Measurements from ENCODE around the gene CHAC2.

CHAC2 gene

DNA sequence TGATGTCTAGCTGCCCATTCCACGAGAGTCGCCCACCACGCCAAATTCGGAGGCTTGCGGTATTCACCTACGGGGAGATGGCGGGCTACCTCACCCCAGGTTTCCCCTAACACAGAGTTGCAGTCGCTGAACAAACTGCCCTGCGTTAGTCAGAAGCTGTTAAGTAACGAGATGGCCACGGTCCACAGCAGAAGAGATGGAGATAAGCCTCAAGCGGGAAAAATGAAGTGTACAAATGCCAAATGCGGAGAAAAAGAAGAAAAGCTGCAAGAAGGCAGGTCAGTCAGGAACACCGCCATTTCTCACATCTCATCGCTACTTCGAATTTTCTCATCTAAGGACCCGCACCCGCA is 18.7 kb downstream of the CHAC2 start:
- no peak for DNase-seq

GRCh38 chr2:53786705-53787613 is 19.4 kb downstream of the CHAC2 start, which contains the start of the genes ASB3 and ERLEC1:
Gene ASB3 (minus strand): TSS chr2:53786953. CDS start chr2:53765572, 21,381 bp downstream.
Gene ERLEC1 (plus strand): TSS chr2:53787044. CDS start chr2:53787211, 167 bp downstream.
- 0% methylated on average over 58 of the region's 77 CpGs for WGBS (ENCODE audit: insufficient coverage)
- H3K27ac ChIP-seq (ENCODE audit: insufficient read depth in 1 of 2, low read depth in 1 of 2, low read length in 2 of 2, poor library complexity in 1 of 2, severe bottlenecking in 2 of 2), result peak within 1 kb of the TSS; percentile 96
- POLR2A ChIA-PET, result interaction anchor here (1.1 to 2.9 kb wide), 5 partner anchors 10 to 1830 kb away, joined by 3 to 22 read pairs (median 3); partner anchors contain the start of gene CHAC2

More for the DNA sequence above, 18.7 kb downstream of the CHAC2 start:
- peaks cover 19 to 40% (median 32%) of the 10 kb centered on the region in 4 experiments for H3K4me1 ChIP-seq (ENCODE audit: control extremely low read depth in 1 of 4, control insufficient read depth in 4 of 4, insufficient read depth in 4 of 4, low read length in 3 of 4)
- H3K36me3 ChIP-seq (ENCODE audit: control insufficient read depth in 4 of 4, insufficient read depth in 4 of 4, low read length in 3 of 4), result peaks cover 3 to 14% (median 8%) of the 10 kb centered on the region in 4 experiments
- peak overlapping the region; percentile 73 to 100 (median 97) for H3K4me3 ChIP-seq (ENCODE audit: control insufficient read depth in 1 of 7, extremely low read depth in 1 of 7, insufficient read depth in 4 of 7, low read depth in 2 of 7, low read length in 6 of 7)
- ChIA-PET CTCF (interaction anchor here (1.5 to 3.6 kb wide), 2 partner anchors 9 to 19 kb away, joined by 6 to 14 read pairs; partner anchors contain the start of gene CHAC2), POLR2A (interaction anchor here (1.4 to 2.9 kb wide), 3 partner anchors 10 to 19 kb away, joined by 3 to 22 read pairs (median 14); partner anchors contain the start of gene CHAC2)
- 0% methylated on average over 6 of the region's 18 CpGs for WGBS (ENCODE audit: insufficient coverage)
- H3K27ac ChIP-seq (ENCODE audit: insufficient read depth in 1 of 2, low read depth in 1 of 2, low read length in 2 of 2, poor library complexity in 1 of 2, severe bottlenecking in 2 of 2), result peak overlapping the region; percentile 96
- H3K27me3 ChIP-seq (replicated peaks in 2 of 5; ENCODE audit: control insufficient read depth in 4 of 5, insufficient read depth in 5 of 5, low read length in 4 of 5), result no peaks in the 10 kb centered on the region
- H3K9me3 ChIP-seq (ENCODE audit: control extremely low read depth in 1 of 5, control insufficient read depth in 4 of 5, insufficient read depth in 2 of 5, low read depth in 1 of 5, low read length in 4 of 5), result no peaks in the 10 kb centered on the region

DNA sequence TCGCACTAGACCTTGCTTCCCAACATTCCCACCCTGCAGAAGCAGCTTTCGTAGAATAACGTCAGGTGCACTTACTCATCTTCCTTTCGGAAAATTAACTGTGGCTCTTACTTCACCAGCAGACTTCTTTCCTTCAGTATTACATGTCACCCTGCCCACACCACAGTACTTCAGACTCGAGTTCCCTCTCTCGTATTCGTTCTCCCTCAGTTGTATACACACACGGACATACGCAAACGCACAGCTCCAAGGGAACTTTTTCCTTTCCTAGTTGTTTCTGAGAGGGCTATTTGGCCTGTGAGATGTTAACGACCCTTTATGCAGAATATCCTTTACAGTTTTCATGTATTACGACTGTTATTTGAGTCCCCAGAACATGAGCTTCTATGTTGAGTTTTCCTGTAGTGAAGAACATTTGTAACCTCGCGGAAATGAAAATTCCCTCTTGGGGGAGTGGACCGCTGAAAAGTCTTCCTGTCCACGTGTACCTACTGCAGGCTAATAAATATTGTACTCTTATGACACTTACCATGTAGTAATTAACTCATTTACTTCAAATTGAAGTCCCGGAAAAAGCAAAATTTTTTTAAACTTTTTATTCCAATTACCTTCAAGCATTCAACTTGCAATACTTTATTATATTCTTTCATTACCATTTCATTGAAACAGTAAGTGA is 20.1 kb downstream of the CHAC2 start:
- DNase-seq, result peak in 2 of 3 donors; percentile 37 to 57
- WGBS (ENCODE audit: insufficient coverage), result 0% methylated on average over 11 of the region's 17 CpGs
- Histone ChIP-seq H3K27me3 (replicated peaks in 2 of 5; ENCODE audit: control insufficient read depth in 4 of 5, insufficient read depth in 5 of 5, low read length in 4 of 5) (no peaks in the 10 kb centered on the region), H3K9me3 (ENCODE audit: control extremely low read depth in 1 of 5, control insufficient read depth in 4 of 5, insufficient read depth in 2 of 5, low read depth in 1 of 5, low read length in 4 of 5) (no peaks in the 10 kb centered on the region), H3K36me3 (ENCODE audit: control insufficient read depth in 4 of 4, insufficient read depth in 4 of 4, low read length in 3 of 4) (peaks cover 0 to 8% (median 1%) of the 10 kb centered on the region in 4 experiments), H3K4me1 (ENCODE audit: control extremely low read depth in 1 of 4, control insufficient read depth in 4 of 4, insufficient read depth in 4 of 4, low read length in 3 of 4) (peaks cover 19 to 40% (median 31%) of the 10 kb centered on the region in 4 experiments), H3K4me3 (ENCODE audit: control insufficient read depth in 1 of 7, extremely low read depth in 1 of 7, insufficient read depth in 4 of 7, low read depth in 2 of 7, low read length in 6 of 7) (peak overlapping the region; percentile 73 to 100 (median 97)), H3K27ac (ENCODE audit: insufficient read depth in 1 of 2, low read depth in 1 of 2, low read length in 2 of 2, poor library complexity in 1 of 2, severe bottlenecking in 2 of 2) (peak overlapping the region; percentile 96)
- CTCF ChIA-PET, result interaction anchor here (1.1 to 3.6 kb wide), 3 partner anchors 11 to 20 kb away, joined by 3 to 14 read pairs (median 4); partner anchors contain the start of gene CHAC2
- POLR2A ChIA-PET, result interaction anchor here (0.6 to 2.9 kb wide), 5 partner anchors 9 to 1829 kb away, joined by 3 to 22 read pairs (median 5); partner anchors contain the start of gene CHAC2

More at GRCh38 chr2:53786705-53787613, 19.4 kb downstream of the CHAC2 start, which contains the start of the genes ASB3 and ERLEC1:
- peaks cover 1 to 11% (median 4%) of the 10 kb centered on the region in 4 experiments for H3K36me3 ChIP-seq (ENCODE audit: control insufficient read depth in 4 of 4, insufficient read depth in 4 of 4, low read length in 3 of 4)
- H3K9me3 ChIP-seq (ENCODE audit: control extremely low read depth in 1 of 5, control insufficient read depth in 4 of 5, insufficient read depth in 2 of 5, low read depth in 1 of 5, low read length in 4 of 5), result no peaks in the 10 kb centered on the region
- H3K4me1 ChIP-seq (ENCODE audit: control extremely low read depth in 1 of 4, control insufficient read depth in 4 of 4, insufficient read depth in 4 of 4, low read length in 3 of 4), result peaks cover 19 to 40% (median 32%) of the 10 kb centered on the region in 4 experiments
- peak; percentile 93 to 98 (median 96) for DNase-seq
- CTCF ChIA-PET, result interaction anchor here (1.1 to 3.6 kb wide), 4 partner anchors 10 to 19 kb away, joined by 3 to 14 read pairs (median 5); partner anchors contain the start of gene CHAC2
- no peaks in the 10 kb centered on the region for H3K27me3 ChIP-seq (replicated peaks in 2 of 5; ENCODE audit: control insufficient read depth in 4 of 5, insufficient read depth in 5 of 5, low read length in 4 of 5)
- peak within 1 kb of the TSS; percentile 73 to 100 (median 97) for H3K4me3 ChIP-seq (ENCODE audit: control insufficient read depth in 1 of 7, extremely low read depth in 1 of 7, insufficient read depth in 4 of 7, low read depth in 2 of 7, low read length in 6 of 7)

GRCh38 chr2:53793261-53793660 is 25.7 kb downstream of the CHAC2 start:
- Histone ChIP-seq H3K9me3 (ENCODE audit: control extremely low read depth in 1 of 5, control insufficient read depth in 4 of 5, insufficient read depth in 2 of 5, low read depth in 1 of 5, low read length in 4 of 5) (no peaks in the 10 kb centered on the region), H3K4me3 (ENCODE audit: control insufficient read depth in 1 of 7, extremely low read depth in 1 of 7, insufficient read depth in 4 of 7, low read depth in 2 of 7, low read length in 6 of 7) (no peak overlapping the region), H3K4me1 (ENCODE audit: control extremely low read depth in 1 of 4, control insufficient read depth in 4 of 4, insufficient read depth in 4 of 4, low read length in 3 of 4) (peaks cover 0 to 7% (median 4%) of the 10 kb centered on the region in 4 experiments), H3K36me3 (ENCODE audit: control insufficient read depth in 4 of 4, insufficient read depth in 4 of 4, low read length in 3 of 4) (peaks cover 4 to 32% (median 22%) of the 10 kb centered on the region in 4 experiments), H3K27ac (ENCODE audit: insufficient read depth in 1 of 2, low read depth in 1 of 2, low read length in 2 of 2, poor library complexity in 1 of 2, severe bottlenecking in 2 of 2) (no peak overlapping the region), H3K27me3 (replicated peaks in 2 of 5; ENCODE audit: control insufficient read depth in 4 of 5, insufficient read depth in 5 of 5, low read length in 4 of 5) (no peaks in the 10 kb centered on the region)
- ChIA-PET CTCF (no interaction called here), POLR2A (no interaction called here)
- WGBS (ENCODE audit: insufficient coverage), result no CpG with 5 or more reads among the region's 3 CpGs
- DNase-seq, result no peak

- ChIA-PET POLR2A (no interaction called here), CTCF (no interaction called here)
- 100% methylated on average over 1 of the region's 3 CpGs for WGBS (ENCODE audit: insufficient coverage)
- no peaks in the 10 kb centered on the region for H3K9me3 ChIP-seq (ENCODE audit: control extremely low read depth in 1 of 5, control insufficient read depth in 4 of 5, insufficient read depth in 2 of 5, low read depth in 1 of 5, low read length in 4 of 5)
- no peak overlapping the region for H3K4me3 ChIP-seq (ENCODE audit: control insufficient read depth in 1 of 7, extremely low read depth in 1 of 7, insufficient read depth in 4 of 7, low read depth in 2 of 7, low read length in 6 of 7)
- H3K36me3 ChIP-seq (ENCODE audit: control insufficient read depth in 4 of 4, insufficient read depth in 4 of 4, low read length in 3 of 4), result peaks cover 5 to 34% (median 23%) of the 10 kb centered on the region in 4 experiments
- DNase-seq, result no peak
- H3K27ac ChIP-seq (ENCODE audit: insufficient read depth in 1 of 2, low read depth in 1 of 2, low read length in 2 of 2, poor library complexity in 1 of 2, severe bottlenecking in 2 of 2), result no peak overlapping the region
- H3K4me1 ChIP-seq (ENCODE audit: control extremely low read depth in 1 of 4, control insufficient read depth in 4 of 4, insufficient read depth in 4 of 4, low read length in 3 of 4), result peaks cover 0 to 2% (median under 1%) of the 10 kb centered on the region in 4 experiments
- no peaks in the 10 kb centered on the region for H3K27me3 ChIP-seq (replicated peaks in 2 of 5; ENCODE audit: control insufficient read depth in 4 of 5, insufficient read depth in 5 of 5, low read length in 4 of 5)
Observed at GRCh38 chr2:53793821-53794220, 26.2 kb downstream of the CHAC2 start.

DNA sequence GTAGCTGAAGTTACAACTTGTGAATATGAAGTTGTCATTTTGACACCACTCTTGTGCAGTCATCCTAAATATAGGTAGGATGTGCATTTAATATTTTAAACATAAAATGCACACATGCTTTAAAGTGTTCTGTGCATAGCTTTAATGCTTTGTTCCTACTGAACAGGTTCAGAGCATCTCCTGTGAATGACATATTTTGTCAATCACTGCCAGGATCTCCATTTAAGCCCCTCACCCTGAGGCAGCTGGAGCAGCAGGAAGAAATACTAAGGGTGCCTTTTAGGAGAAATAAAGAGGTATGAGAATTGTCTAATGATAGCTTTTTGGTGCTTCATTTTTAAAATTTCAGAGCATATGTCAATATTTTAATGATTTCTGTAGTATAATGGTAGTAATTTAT is 33.9 kb downstream of the CHAC2 start:
- CTCF ChIA-PET, result no interaction called here
- peaks cover 19 to 49% (median 26%) of the 10 kb centered on the region in 4 experiments for H3K36me3 ChIP-seq (ENCODE audit: control insufficient read depth in 4 of 4, insufficient read depth in 4 of 4, low read length in 3 of 4)

More for the DNA sequence above, 33.9 kb downstream of the CHAC2 start:
- Histone ChIP-seq H3K4me1 (ENCODE audit: control extremely low read depth in 1 of 4, control insufficient read depth in 4 of 4, insufficient read depth in 4 of 4, low read length in 3 of 4) (peaks cover 0 to 7% (median 0%) of the 10 kb centered on the region in 4 experiments), H3K27me3 (replicated peaks in 2 of 5; ENCODE audit: control insufficient read depth in 4 of 5, insufficient read depth in 5 of 5, low read length in 4 of 5) (no peaks in the 10 kb centered on the region), H3K9me3 (ENCODE audit: control extremely low read depth in 1 of 5, control insufficient read depth in 4 of 5, insufficient read depth in 2 of 5, low read depth in 1 of 5, low read length in 4 of 5) (no peaks in the 10 kb centered on the region), H3K4me3 (ENCODE audit: control insufficient read depth in 1 of 7, extremely low read depth in 1 of 7, insufficient read depth in 4 of 7, low read depth in 2 of 7, low read length in 6 of 7) (no peak overlapping the region), H3K27ac (ENCODE audit: insufficient read depth in 1 of 2, low read depth in 1 of 2, low read length in 2 of 2, poor library complexity in 1 of 2, severe bottlenecking in 2 of 2) (no peak overlapping the region)
- POLR2A ChIA-PET, result interaction anchor here (0.6 to 0.9 kb wide), 2 partner anchors 12 to 831 kb away, joined by 3 read pairs; no protein-coding TSS in a partner anchor
- no peak for DNase-seq

All from common myeloid progenitor, CD34-positive (primary cell).